Measurements from ENCODE around the gene NKAP.
A peak's percentile ranks its signal among the peaks of the same experiment; 100 is the strongest.
"Not testable (repeated sequence)": the region's sequence is repeated elsewhere in the genome, so short reads cannot be mapped to it uniquely, and the experiment has no call there.

NKAP gene

DNA sequence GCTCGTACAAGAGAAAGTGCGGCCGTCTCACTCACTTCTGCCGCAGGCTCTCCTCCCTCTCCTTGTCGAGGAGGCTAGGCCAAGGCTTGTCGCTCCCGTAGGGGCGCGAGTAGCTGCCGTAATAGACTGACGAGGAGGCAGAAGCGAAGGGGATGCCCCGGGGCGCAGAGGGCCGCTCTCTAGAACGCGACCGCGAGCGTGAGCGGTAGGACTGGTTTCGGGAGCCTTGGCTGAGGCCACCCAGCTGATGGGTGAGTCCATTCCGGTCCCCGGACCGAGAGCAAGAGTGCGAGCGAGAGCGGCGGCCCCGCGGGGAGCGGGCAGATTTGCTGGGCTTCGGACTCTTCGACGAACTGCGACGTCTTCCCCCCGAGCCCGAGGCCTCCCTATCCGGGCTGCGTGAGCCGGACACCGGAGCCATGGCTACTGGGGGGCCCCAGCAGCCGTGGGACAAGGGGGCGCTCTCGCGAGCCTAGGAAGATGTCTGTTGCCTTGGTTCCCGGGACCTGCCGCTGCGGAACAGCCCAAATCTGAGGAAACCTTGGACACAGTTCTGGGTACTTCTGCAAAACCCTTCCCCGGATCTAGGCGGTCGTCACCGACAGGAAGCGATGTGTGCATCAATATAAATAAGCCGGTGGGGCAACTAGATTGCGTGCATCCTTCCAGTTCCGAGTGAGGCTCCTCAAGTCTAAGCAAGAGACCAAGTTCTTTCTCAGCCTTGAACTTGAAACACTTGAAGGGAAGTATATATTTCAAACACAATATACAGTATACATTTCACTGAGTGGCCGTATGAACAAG lies at the start of gene NKAP:
TSS of gene NKAP (minus strand) at position 567 of the 804 bp plus-strand sequence. CDS start at position 421, 146 bp downstream.
- DNase-seq (ENCODE audit: low read depth in 2 of 2, low spot score in 1 of 2) = peak; percentile 61 to 66

DNA sequence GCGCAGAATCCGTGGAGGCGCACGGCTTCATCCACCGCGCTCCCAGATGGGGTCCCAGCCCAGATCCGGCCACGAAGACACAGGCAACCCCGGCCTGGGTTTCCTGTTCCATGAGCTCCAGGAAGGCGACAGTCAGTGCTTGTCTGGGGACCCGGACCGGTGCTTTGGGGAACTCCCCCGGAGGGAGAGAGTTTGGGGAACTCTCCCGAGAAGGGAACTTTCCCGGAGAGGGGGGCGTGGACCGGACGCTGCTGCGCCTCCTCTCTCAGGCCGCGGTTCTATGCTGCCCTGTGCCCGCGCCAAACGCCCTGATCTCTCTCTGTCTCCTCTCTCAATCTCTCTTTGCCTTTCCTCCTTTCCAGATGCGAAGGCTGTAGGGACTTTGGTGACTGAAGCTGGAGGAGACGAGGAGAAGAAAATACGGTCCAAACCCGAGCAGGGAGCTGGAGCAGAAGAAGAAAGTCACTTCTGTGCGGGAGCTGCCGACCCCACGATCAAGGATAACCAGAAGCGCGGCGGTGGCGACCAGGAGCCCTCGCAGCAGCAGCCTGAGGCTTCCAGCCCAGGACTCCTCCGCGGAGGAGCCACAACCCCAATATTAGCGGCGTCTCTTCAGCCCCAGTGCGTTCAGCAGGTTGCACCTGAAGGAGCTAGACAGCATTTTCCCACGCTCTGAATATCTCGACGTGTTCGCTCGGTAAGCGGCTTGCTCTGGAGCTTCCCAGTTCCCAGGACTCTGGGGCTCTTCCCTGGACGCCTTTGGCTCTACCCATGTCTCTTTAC lies 47.6 kb upstream of the NKAP start:
- DNase-seq (ENCODE audit: low read depth in 2 of 2, low spot score in 1 of 2) = no peak

DNA sequence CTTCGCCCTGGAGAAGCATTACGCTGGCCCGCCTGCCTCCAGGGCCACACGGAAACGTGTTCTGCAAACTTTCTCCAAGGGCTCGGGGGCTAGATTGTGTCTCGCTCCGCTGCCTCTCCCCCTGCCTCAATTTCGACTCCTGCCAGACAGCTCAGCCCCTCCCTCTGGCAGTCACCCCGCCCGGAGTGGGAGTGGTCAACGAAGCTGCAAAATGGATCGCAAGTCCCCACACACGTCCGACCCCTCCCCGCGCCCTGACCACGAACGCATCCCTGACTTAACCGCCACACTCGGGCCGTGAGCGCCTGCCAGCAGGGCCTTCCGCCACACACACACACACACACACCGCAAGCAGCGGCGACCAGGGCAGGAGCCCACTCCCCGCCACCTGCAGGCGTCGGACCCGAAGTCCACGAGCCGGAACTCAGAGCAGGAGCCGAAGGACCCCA lies 47.0 kb upstream of the NKAP start:
- DNase-seq (ENCODE audit: low read depth in 2 of 2, low spot score in 1 of 2) = no peak

DNA sequence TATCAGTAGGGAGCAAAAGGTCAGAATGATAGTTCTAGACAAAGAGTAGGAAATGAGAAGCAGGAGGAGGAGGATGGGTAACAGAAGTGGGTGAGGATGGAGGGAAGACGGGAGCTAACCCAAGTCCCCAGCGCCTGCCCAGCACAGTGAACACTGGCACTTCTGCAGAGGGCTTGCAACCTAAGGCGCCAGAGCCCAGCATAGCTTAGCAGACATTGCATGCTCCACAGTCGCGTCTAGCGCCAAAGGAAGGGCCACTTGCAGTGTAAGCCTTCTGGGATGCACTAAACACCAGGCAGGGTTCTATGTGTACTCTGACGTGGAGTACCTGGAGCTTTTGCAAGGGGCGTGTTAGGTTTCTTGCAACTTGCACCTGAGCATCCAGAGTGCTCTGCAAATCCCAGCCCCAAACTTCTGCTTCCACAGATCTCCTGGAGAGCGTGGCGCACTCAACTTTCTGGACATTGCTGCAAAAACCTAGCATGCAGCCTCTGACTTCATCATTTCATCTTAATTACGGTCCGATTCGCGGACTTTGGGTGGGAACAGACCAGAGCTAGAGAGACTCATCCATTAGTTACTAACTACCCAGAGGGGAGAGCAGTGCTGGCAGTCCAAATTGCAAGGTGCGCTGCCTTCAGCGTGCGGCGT lies 46.5 kb upstream of the NKAP start:
- DNase-seq (ENCODE audit: low read depth in 2 of 2, low spot score in 1 of 2) = no peak

DNA sequence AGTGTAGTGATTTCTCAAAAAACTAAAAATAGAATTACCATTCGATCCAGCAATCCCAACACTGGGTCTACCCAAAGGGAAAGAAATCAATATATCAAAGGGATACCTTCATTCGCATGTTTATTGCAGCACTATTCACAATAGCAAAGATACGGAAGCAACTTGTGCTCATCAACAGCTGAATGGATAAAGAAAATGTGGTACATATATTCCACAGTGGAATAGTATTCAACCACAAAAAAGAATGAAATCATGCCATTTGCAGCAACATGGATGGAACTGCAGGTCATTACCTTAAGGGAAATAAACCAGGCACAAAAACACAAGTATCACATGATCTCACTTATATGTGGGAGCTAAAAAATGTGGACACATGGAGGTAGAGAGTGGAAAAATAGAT lies 42.7 kb upstream of the NKAP start:
- no peak for DNase-seq (ENCODE audit: low read depth in 2 of 2, low spot score in 1 of 2)

- DNase-seq (ENCODE audit: low read depth in 2 of 2, low spot score in 1 of 2) = no peak
These were observed 41.1 kb upstream of the NKAP start for GRCh38 chrX:119984652-119985051.

DNA sequence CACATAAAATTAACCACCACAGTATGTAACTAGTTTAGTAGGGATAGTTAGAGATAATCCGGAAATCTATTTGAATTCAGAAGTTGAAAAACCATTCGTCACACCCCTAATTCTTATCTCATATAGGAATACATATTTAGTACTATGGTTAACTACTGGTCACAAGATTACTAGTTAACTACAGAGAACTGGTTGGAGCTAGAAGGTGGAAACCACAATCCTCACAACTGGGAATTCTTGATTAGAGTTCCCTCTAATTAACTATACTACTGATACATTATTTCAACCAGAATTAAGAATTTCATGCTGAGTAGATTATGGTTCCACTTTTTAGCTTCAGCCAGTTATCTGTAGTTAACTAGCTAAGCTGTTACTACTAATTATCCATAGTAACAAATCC lies 39.9 kb upstream of the NKAP start:
- DNase-seq (ENCODE audit: low read depth in 2 of 2, low spot score in 1 of 2) = no peak

GRCh38 chrX:119982145-119982544 lies 38.6 kb upstream of the NKAP start:
- DNase-seq (ENCODE audit: low read depth in 2 of 2, low spot score in 1 of 2) = no peak

GRCh38 chrX:119981286-119982070 lies 37.9 kb upstream of the NKAP start:
- no peak for DNase-seq (ENCODE audit: low read depth in 2 of 2, low spot score in 1 of 2)

DNA sequence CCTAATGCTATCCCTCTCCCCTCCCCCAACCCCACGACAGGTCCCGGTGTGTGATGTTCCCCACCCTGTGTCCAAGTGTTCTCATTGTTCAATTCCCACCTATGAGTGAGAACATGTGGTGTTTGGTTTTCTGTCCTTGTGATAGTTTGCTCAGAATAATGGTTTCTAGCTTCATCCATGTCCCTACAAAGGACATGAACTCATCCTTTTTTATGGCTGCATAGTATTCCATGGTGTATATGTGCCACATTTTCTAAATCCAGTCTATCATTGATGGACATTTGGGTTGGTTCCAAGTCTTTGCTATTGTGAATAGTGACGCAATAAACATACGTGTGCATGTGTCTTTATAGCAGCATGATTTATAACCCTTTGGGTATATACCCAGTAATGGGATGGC lies 33.6 kb upstream of the NKAP start:
- DNase-seq (ENCODE audit: low read depth in 2 of 2, low spot score in 1 of 2) = not testable (repeated sequence)

DNA sequence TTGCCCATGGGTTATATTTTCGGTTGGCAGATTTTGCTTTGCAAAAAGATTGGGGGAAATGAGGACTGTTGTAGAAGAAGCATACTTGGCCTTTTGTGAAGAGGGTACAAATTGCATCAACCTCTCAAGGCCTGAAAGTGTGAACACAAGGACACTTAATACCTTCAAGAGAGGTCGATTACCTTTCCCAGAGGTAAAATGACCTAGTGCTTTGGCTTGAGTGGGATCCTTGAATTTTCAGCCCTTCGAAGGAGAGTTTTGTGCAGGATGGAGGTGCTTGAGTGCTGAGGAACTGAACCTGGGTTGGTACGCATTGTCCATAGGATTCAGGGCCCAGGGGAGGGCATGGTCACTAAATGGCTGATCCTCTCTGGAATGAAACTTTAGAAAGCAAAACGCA lies 27.6 kb upstream of the NKAP start:
- DNase-seq (ENCODE audit: low read depth in 2 of 2, low spot score in 1 of 2) = no peak

- no peak for DNase-seq (ENCODE audit: low read depth in 2 of 2, low spot score in 1 of 2)
These were observed 27.0 kb upstream of the NKAP start for GRCh38 chrX:119970574-119970973.

DNA sequence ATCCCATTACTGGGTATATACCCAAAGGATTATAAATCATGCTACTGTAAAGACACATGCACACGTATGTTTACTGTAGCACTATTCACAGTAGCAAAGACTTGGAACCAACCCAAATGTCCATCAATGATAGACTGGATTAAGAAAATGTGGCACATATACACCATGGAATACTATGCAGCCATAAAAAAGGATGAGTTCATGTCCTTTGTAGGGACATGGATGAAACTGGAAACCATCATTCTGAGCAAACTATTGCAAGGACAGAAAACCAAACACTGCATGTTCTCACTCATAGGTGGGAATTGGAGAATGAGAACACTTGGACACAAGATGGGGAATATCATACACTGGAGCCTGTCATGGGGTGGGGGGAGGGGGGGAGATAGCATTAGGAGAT lies 23.3 kb upstream of the NKAP start:
- not testable (repeated sequence) for DNase-seq (ENCODE audit: low read depth in 2 of 2, low spot score in 1 of 2)

DNA sequence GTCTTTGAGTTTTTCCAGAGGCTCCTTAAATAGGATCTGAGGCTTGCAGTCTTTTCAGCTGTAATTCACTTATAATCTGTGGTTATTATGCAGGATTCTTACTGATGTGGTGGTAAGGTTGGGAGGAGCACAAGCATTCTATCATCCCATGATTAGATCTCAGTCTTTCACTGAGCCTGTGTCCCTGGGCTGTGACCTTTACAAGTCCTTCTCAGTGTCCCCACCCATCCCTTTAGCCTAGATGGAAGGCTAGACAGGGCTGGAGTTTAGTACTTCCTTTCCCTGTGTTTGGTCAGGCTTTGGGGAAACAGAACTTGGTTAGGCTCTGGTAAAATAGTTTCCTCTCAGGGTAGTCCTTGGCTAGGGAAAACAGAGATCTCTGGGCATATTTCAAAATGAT lies 17.1 kb upstream of the NKAP start:
- no peak for DNase-seq (ENCODE audit: low read depth in 2 of 2, low spot score in 1 of 2)

GRCh38 chrX:119955807-119956570 lies 12.4 kb upstream of the NKAP start:
- peak in 1 of 2 donors; percentile 11 for DNase-seq (ENCODE audit: low read depth in 2 of 2, low spot score in 1 of 2)

DNA sequence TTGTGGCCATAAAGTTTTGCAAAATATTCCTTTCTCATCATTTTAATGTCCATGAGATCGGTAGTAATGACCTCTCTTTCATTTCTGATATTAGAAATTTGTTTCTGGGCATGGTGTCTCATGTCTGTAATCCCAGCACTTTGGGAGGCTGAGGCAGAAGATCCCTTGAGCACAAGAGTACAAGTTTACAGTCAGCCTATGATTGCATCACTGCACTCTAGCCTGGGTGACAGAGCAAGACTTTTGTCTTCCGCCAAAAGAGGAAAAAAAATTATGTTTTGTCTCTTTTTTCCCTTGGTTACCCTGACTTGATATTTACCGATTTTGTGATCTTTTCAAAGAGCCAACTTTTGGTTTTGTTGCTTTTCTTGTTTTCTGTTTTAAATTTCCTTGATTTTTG lies 10.8 kb upstream of the NKAP start:
- no peak for DNase-seq (ENCODE audit: low read depth in 2 of 2, low spot score in 1 of 2)

- no peak for DNase-seq (ENCODE audit: low read depth in 2 of 2, low spot score in 1 of 2)
These were observed 4.8 kb upstream of the NKAP start for GRCh38 chrX:119948381-119948780.

- no peak for DNase-seq (ENCODE audit: low read depth in 2 of 2, low spot score in 1 of 2)
These were observed 1.9 kb upstream of the NKAP start for GRCh38 chrX:119945481-119945880.

- DNase-seq (ENCODE audit: low read depth in 2 of 2, low spot score in 1 of 2) = no peak
These were observed 743 bp downstream of the NKAP start for GRCh38 chrX:119942831-119943184.

GRCh38 chrX:119942173-119942819 lies 1.3 kb downstream of the NKAP start:
- DNase-seq (ENCODE audit: low read depth in 2 of 2, low spot score in 1 of 2) = no peak

Measured in stimulated activated CD8-positive, alpha-beta memory T cell treated with anti-CD3 and anti-CD28 coated beads, Interleukin-4, amount 100 ng/mL, for 4 hours (primary cell).